Activated T-helper 1 cell treated with Interleukin-2 at 50 U/mL for 16 hours (primary cell): ENCODE data around the gene RNF123.
"Not testable (repeated sequence)": the region's sequence is repeated elsewhere in the genome, so short reads cannot be mapped to it uniquely, and the experiment has no call there.

Source experiments
- DNase-seq: peaks from one replicate; pipeline ENCODE4 v3.0.0-alpha.2; 2020; ENCODE audit warnings: low read depth

Gene RNF123

GRCh38 chr3:49720855-49721595 is 31.7 kb downstream of the RNF123 start:
- no peak for DNase-seq

GRCh38 chr3:49721596-49721895 is 32.2 kb downstream of the RNF123 start:
- DNase-seq: no peak

- DNase-seq: no peak
These were observed 32.8 kb downstream of the RNF123 start for GRCh38 chr3:49721896-49722781.

- DNase-seq: no peak
These were observed 33.5 kb downstream of the RNF123 start for GRCh38 chr3:49722896-49723295.

GRCh38 chr3:49723296-49723627 is 33.9 kb downstream of the RNF123 start:
- DNase-seq: peak; percentile 33

GRCh38 chr3:49723628-49724551 is 34.5 kb downstream of the RNF123 start, which contains the start of gene GMPPB:
TSS of gene GMPPB (minus strand) at chr3:49723951. CDS start at chr3:49723726, 225 bp downstream.
- peak; percentile 90 for DNase-seq

- no peak for DNase-seq
These were observed 35.2 kb downstream of the RNF123 start for GRCh38 chr3:49724586-49724985.

- no peak for DNase-seq
These were observed 36.7 kb downstream of the RNF123 start for GRCh38 chr3:49725906-49726681.

GRCh38 chr3:49727154-49727923 is 38.0 kb downstream of the RNF123 start:
- no peak for DNase-seq

- no peak for DNase-seq
These were observed 38.6 kb downstream of the RNF123 start for GRCh38 chr3:49727924-49728361.

GRCh38 chr3:49729966-49730609 is 40.7 kb downstream of the RNF123 start:
- no peak for DNase-seq

- no peak for DNase-seq
These were observed 43.2 kb downstream of the RNF123 start for GRCh38 chr3:49732597-49732996.

GRCh38 chr3:49733551-49733950 is 44.2 kb downstream of the RNF123 start:
- no peak for DNase-seq

GRCh38 chr3:49734752-49735151 is 45.4 kb downstream of the RNF123 start:
- no peak for DNase-seq

GRCh38 chr3:49738067-49738713 is 48.8 kb downstream of the RNF123 start:
- DNase-seq: no peak

GRCh38 chr3:49740427-49740826 is 51.1 kb downstream of the RNF123 start:
- no peak for DNase-seq

- DNase-seq: no peak
These were observed 56.6 kb downstream of the RNF123 start for GRCh38 chr3:49745986-49746385.

GRCh38 chr3:49747792-49748480 is 58.6 kb downstream of the RNF123 start:
- no peak for DNase-seq

- DNase-seq: not testable (repeated sequence)
These were observed 59.5 kb downstream of the RNF123 start for GRCh38 chr3:49748874-49749273.
